ENCODE results near the gene JOSD1. TPM values are rescaled to one million over a fixed set of nuclear protein-coding genes. Genes with fewer than 3 reads are reported as not detected.
A peak's percentile ranks its signal among the peaks of the same experiment; 100 is the strongest.

The JOSD1 gene
- 100 to 1,000 TPM; 303 to 307 TPM for total RNA-seq
- 48.4 TPM for polyA plus RNA-seq (2013, experiment 1 of 2)
- 52.5 TPM for polyA plus RNA-seq (2013, experiment 2 of 2)
- total RNA-seq = 104 to 661 (median 201) reads per million in 172 experiments

DNA sequence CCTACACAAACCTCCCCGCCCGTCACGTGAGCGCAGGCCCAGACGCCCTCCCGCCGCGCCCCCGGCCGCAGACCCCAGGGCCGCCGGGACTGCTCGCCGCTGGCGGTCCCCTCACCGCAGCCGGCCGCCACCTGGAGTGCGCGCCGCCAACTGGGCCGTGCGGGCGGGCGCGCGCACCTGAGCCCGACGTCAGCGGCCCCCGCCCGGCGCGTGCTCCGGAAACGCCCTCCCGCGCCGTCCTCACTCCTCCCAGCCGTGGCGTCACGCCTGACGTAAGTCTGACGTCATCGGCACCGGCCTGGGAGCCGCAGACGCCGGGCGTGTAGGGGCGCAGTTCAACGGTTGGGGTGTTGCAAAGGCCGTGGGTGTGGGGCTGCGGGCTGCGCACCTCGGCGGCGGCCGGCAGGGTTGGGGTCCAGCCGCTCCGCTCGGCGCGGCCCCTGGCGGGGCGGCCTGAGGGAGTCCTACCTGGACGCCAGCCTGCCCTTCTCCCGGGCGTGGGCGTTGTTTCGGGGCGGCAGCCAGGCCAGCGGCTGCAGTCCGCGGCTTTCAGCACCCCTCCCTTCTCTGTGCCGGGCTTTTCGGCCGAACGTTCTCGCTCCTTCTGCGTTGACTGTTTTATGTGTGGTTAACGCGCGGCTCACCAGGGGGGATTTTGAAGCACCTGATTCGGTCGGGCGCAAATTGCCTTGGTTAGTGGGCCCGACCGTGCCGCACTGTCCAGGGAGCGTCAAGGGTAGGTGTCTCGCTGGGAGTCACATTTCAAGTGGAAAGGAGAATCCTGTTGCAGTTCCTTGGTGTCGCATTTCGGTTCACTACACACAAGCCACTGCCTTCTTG, at the start of gene JOSD1:
TSS of gene JOSD1 (minus strand) at position 155 of the 840 bp plus-strand sequence. CDS start 956 bp downstream, outside the sequence.
- no peaks in the 10 kb centered on the region for H3K9me3 ChIP-seq (ENCODE audit: control insufficient read depth in 1 of 2, insufficient read depth in 1 of 2, low read length in 2 of 2)
- Mint-ChIP-seq H3K36me3 (ENCODE audit: low read depth) (peaks cover 57% of the 10 kb centered on the region), H3K27ac (peak within 1 kb of the TSS; percentile 100), H3K9me3 (no peaks in the 10 kb centered on the region), H3K4me3 (peak within 1 kb of the TSS; percentile 100), H3K4me1 (ENCODE audit: low read depth) (peaks cover 68% of the 10 kb centered on the region), H3K27me3 (peaks cover 5% of the 10 kb centered on the region)
- H3K36me3 ChIP-seq (ENCODE audit: insufficient read depth, low read length) = peaks cover 2% of the 10 kb centered on the region
- intact Hi-C loops (cut with DNase I, micrococcal nuclease) = loop anchor here (1.0 to 5.0 kb wide), 6 partner anchors 18 to 384 kb away; partner anchors contain the start of genes CBY1 (in 1 of the 2), CSNK1E (in 1 of the 2), DDX17 (in 1 of the 2) and DMC1 (in 1 of the 2)
- TF ChIP-seq, protein P1, sequence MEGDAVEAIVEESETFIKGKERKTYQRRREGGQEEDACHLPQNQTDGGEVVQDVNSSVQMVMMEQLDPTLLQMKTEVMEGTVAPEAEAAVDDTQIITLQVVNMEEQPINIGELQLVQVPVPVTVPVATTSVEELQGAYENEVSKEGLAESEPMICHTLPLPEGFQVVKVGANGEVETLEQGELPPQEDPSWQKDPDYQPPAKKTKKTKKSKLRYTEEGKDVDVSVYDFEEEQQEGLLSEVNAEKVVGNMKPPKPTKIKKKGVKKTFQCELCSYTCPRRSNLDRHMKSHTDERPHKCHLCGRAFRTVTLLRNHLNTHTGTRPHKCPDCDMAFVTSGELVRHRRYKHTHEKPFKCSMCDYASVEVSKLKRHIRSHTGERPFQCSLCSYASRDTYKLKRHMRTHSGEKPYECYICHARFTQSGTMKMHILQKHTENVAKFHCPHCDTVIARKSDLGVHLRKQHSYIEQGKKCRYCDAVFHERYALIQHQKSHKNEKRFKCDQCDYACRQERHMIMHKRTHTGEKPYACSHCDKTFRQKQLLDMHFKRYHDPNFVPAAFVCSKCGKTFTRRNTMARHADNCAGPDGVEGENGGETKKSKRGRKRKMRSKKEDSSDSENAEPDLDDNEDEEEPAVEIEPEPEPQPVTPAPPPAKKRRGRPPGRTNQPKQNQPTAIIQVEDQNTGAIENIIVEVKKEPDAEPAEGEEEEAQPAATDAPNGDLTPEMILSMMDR (IDR thresholded peaks at IDR 0.05) = no peak
- ATAC-seq (ENCODE audit: poor library complexity) (peak; percentile 28), DNase-seq (peak; percentile 95 to 100 (median 98))
- no peaks in the 10 kb centered on the region for H3K27me3 ChIP-seq (ENCODE audit: control insufficient read depth in 1 of 2, insufficient read depth in 2 of 2, low read length in 2 of 2)
- peaks cover 60% of the 10 kb centered on the region for H3K4me1 ChIP-seq (ENCODE audit: insufficient read depth, low read length)
- CTCF ChIA-PET = interaction anchor here (1.2 to 6.3 kb wide), 2 partner anchors 18 to 19 kb away, joined by 3 to 58 read pairs; partner anchors contain the start of gene TOMM22
- POLR2A ChIA-PET = interaction anchor here (1.2 to 4.9 kb wide), 6 partner anchors 9 to 130 kb away, joined by 3 to 66 read pairs (median 4); partner anchors contain the start of genes CBY1 and TOMM22
- peak within 1 kb of the TSS; percentile 94 for H3K4me3 ChIP-seq (ENCODE audit: low read length)
- H3K27ac ChIP-seq (ENCODE audit: low read depth in 1 of 2, low read length in 2 of 2) = peak within 1 kb of the TSS; percentile 97 to 98

DNA sequence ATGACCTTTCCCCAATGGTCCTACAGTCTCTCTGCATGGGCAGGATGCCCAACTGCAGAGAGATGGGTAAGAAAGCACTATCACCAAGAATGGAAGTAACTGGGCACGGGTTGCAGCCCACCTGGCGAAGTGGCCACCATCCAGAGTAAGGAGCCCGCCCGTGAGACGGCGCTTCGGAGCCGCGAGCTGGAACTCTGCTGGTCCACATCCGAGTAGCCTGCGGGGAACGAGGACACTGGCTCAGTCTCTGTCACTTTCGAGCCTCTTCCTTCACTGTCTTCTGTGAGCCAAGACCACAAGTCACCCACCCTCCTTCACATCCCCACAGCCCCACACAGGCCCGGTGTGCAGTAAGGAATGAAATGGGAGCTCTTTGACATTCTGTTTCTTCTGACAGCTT, 49.4 kb upstream of the JOSD1 start:
- H3K4me3 Mint-ChIP-seq = peak overlapping the region; percentile 58
- peaks cover 81% of the 10 kb centered on the region for H3K4me1 ChIP-seq (ENCODE audit: insufficient read depth, low read length)
- H3K4me1 Mint-ChIP-seq (ENCODE audit: low read depth) = peaks cover 65% of the 10 kb centered on the region
- H3K9me3 ChIP-seq (ENCODE audit: control insufficient read depth in 1 of 2, insufficient read depth in 1 of 2, low read length in 2 of 2) = no peaks in the 10 kb centered on the region
- CTCF ChIA-PET = interaction anchor here (1.1 kb wide), 1 partner anchor 25 kb away, joined by 4 read pairs; no protein-coding TSS in a partner anchor
- DNase-seq (no peak), ATAC-seq (ENCODE audit: poor library complexity) (no peak)
- H3K27me3 Mint-ChIP-seq = no peaks in the 10 kb centered on the region
- intact Hi-C loops (cut with DNase I, micrococcal nuclease) = loop anchor here in 1 of 2 experiments (5.0 kb wide), 1 partner anchor 92 kb away; the partner anchor contains the start of gene NPTXR
- H3K27ac ChIP-seq (ENCODE audit: low read depth in 1 of 2, low read length in 2 of 2) = peak overlapping the region; percentile 67 to 81
- no peaks in the 10 kb centered on the region for H3K27me3 ChIP-seq (ENCODE audit: control insufficient read depth in 1 of 2, insufficient read depth in 2 of 2, low read length in 2 of 2)
- POLR2A ChIA-PET = interaction anchor here (0.9 to 25.2 kb wide), 8 partner anchors 8 to 93 kb away, joined by 3 to 752 read pairs (median 30); partner anchors contain the start of genes GTPBP1 and NPTXR
- H3K9me3 Mint-ChIP-seq = no peaks in the 10 kb centered on the region
- H3K36me3 ChIP-seq (ENCODE audit: insufficient read depth, low read length) = peaks cover 90% of the 10 kb centered on the region
- H3K36me3 Mint-ChIP-seq (ENCODE audit: low read depth) = peaks cover 98% of the 10 kb centered on the region
- H3K27ac Mint-ChIP-seq = peak overlapping the region; percentile 99
- no peak overlapping the region for H3K4me3 ChIP-seq (ENCODE audit: low read length)
- TF ChIP-seq, protein P1 (IDR thresholded peaks at IDR 0.05) = no peak

DNA sequence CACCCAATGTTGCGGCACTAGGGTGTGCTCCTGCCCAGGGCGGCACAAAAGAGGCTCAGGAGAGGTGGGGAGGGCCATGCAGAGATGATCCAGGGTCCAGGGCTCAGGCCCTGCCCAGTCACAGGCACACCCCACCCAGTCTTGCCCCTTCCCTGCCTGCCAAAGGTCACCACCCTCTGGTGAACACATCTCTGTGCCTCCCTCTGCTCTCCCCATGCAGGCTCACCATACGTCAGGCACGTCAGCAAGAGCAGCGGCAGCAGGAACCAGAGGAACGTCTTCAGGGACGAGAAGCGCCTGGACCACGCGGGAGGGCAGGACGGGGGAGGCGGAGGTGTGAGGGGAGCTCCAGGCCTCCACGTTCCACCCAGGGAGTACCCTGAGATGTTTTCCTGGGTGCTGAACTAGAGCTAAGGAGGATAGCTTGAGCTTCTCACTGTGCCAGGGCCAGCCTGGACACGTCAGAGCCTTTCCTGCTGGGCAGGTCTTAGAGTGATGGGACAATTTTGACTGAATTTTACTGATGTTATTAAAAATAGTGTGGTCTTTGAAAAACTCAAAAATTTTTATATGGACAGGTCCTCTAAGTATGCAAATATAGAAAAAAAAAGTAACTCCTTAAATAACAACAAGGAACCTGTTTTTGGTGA, 47.9 kb upstream of the JOSD1 start:
- no peaks in the 10 kb centered on the region for H3K27me3 Mint-ChIP-seq
- Histone ChIP-seq H3K27ac (ENCODE audit: low read depth in 1 of 2, low read length in 2 of 2) (peak overlapping the region; percentile 67 to 81), H3K4me3 (ENCODE audit: low read length) (no peak overlapping the region), H3K36me3 (ENCODE audit: insufficient read depth, low read length) (peaks cover 97% of the 10 kb centered on the region), H3K27me3 (ENCODE audit: control insufficient read depth in 1 of 2, insufficient read depth in 2 of 2, low read length in 2 of 2) (no peaks in the 10 kb centered on the region), H3K9me3 (ENCODE audit: control insufficient read depth in 1 of 2, insufficient read depth in 1 of 2, low read length in 2 of 2) (no peaks in the 10 kb centered on the region), H3K4me1 (ENCODE audit: insufficient read depth, low read length) (peaks cover 79% of the 10 kb centered on the region)
- TF ChIP-seq, protein P1 (IDR thresholded peaks at IDR 0.05) = no peak
- H3K36me3 Mint-ChIP-seq (ENCODE audit: low read depth) = peaks cover 98% of the 10 kb centered on the region
- ATAC-seq (ENCODE audit: poor library complexity) (no peak), DNase-seq (no peak)
- POLR2A ChIA-PET = interaction anchor here (0.9 to 25.2 kb wide), 5 partner anchors 8 to 50 kb away, joined by 3 to 752 read pairs (median 9); no protein-coding TSS in a partner anchor
- CTCF ChIA-PET = interaction anchor here (1.5 kb wide), 2 partner anchors 18 to 44 kb away, joined by 4 read pairs; no protein-coding TSS in a partner anchor
- intact Hi-C loops (cut with DNase I, micrococcal nuclease) = loop anchor here in 1 of 2 experiments (2.0 kb wide), 1 partner anchor 14 kb away; no protein-coding TSS in a partner anchor
- peak overlapping the region; percentile 34 for H3K4me3 Mint-ChIP-seq
- peaks cover 62% of the 10 kb centered on the region for H3K4me1 Mint-ChIP-seq (ENCODE audit: low read depth)
- H3K27ac Mint-ChIP-seq = peak overlapping the region; percentile 99
- H3K9me3 Mint-ChIP-seq = no peaks in the 10 kb centered on the region

Measured in CD4-positive, alpha-beta T cell (primary cell).